GM23338 (cell line): ENCODE data around the gene ZNF773. TPM values are rescaled to one million over a fixed set of nuclear protein-coding genes. Genes with fewer than 3 reads are reported as not detected.

Experiments used
- ATAC-seq: fragments of 200-7000 bp; cut with Tn5 transposase; 3 replicates; pipeline ENCODE4 v1.9.1; 2020
- DNase-seq: peaks from one replicate; pipeline ENCODE4 v3.0.0-alpha.2; 2015; ENCODE audit warnings: low spot score
- H2AFZ ChIP-seq: fragments of 200-600 bp; sonication (generic); 2 replicates; pipeline ENCODE4 v1.8.0; 2016; ENCODE audit warnings: antibody characterized with exemption, mild to moderate bottlenecking, moderate library complexity
- H3F3A ChIP-seq: fragments of 200-600 bp; sonication (generic); replicated peaks from 2 replicates; pipeline ENCODE4 v1.8.0; 2017; ENCODE audit warnings: antibody characterized with exemption, mixed run types, low read depth
- H3K27ac ChIP-seq: fragments of 200-600 bp; sonication (generic); 2 replicates; pipeline ENCODE4 v1.6.1; 2016; ENCODE audit warnings: low read depth
- H3K27me3 ChIP-seq: fragments of 200-600 bp; sonication (generic); 2 replicates; pipeline ENCODE4 v1.8.0; 2016; ENCODE audit warnings: mild to moderate bottlenecking, mixed run types, moderate library complexity; ENCODE audit not compliant: insufficient read depth
- H3K36me3 ChIP-seq: fragments of 200-600 bp; sonication (generic); 2 replicates; pipeline ENCODE4 v1.8.0; 2016; ENCODE audit warnings: mild to moderate bottlenecking; ENCODE audit not compliant: insufficient read depth
- H3K4me1 ChIP-seq: fragments of 200-600 bp; sonication (generic); 2 replicates; pipeline ENCODE4 v1.8.0; 2016; ENCODE audit warnings: mild to moderate bottlenecking, moderate library complexity; ENCODE audit not compliant: insufficient read depth
- H3K4me2 ChIP-seq: fragments of 200-600 bp; sonication (generic); 2 replicates; pipeline ENCODE4 v1.7.1; 2017; ENCODE audit warnings: mixed run types
- H3K4me3 ChIP-seq: fragments of 200-600 bp; sonication (generic); 2 replicates; pipeline ENCODE4 v1.6.1; 2016; ENCODE audit warnings: mixed run types
- H3K79me2 ChIP-seq: fragments of 200-600 bp; sonication (generic); replicated peaks from 2 replicates; pipeline ENCODE4 v1.8.0; 2017; ENCODE audit warnings: mild to moderate bottlenecking; ENCODE audit not compliant: insufficient read depth
- H3K9me2 ChIP-seq: fragments of 200-600 bp; sonication (generic); 2 replicates; pipeline ENCODE4 v1.8.0; 2017; ENCODE audit not compliant: insufficient read depth
- H4K20me1 ChIP-seq: fragments of 200-600 bp; sonication (generic); replicated peaks from 2 replicates; pipeline ENCODE4 v1.8.0; 2017; ENCODE audit warnings: mild to moderate bottlenecking; ENCODE audit not compliant: insufficient read depth
- H3K27ac Mint-ChIP-seq: 2 replicates; pipeline ENCODE4 v1.8.0; 2020; ENCODE audit warnings: inconsistent platforms, mild to moderate bottlenecking, moderate library complexity, mixed read lengths
- H3K27me3 Mint-ChIP-seq: 3 replicates; pipeline ENCODE4 v1.8.0; 2022; ENCODE audit warnings: low read depth, mild to moderate bottlenecking, moderate library complexity, mixed read lengths, inconsistent platforms; ENCODE audit not compliant: insufficient read depth, poor library complexity
- H3K36me3 Mint-ChIP-seq: 3 replicates; pipeline ENCODE4 v1.8.0; 2021; ENCODE audit warnings: low read depth, mild to moderate bottlenecking, inconsistent platforms, moderate library complexity, mixed read lengths
- H3K4me1 Mint-ChIP-seq: 3 replicates; pipeline ENCODE4 v1.8.0; 2020; ENCODE audit warnings: mild to moderate bottlenecking, inconsistent platforms, mixed read lengths
- H3K4me3 Mint-ChIP-seq: 3 replicates; pipeline ENCODE4 v1.8.0; 2021; ENCODE audit warnings: moderate library complexity, mild to moderate bottlenecking, inconsistent platforms, mixed read lengths
- H3K9me3 Mint-ChIP-seq: 3 replicates; pipeline ENCODE4 v1.8.0; 2020; ENCODE audit warnings: moderate library complexity, mild to moderate bottlenecking, inconsistent platforms, mixed read lengths
- EZH2 ChIP-seq: fragments of 200-600 bp; sonication (generic); IDR thresholded peaks from one replicate; pipeline ENCODE4 v1.8.0; 2017; ENCODE audit warnings: antibody characterized with exemption, mild to moderate bottlenecking, low read depth; ENCODE audit not compliant: unreplicated experiment
- JUNB ChIP-seq: IDR thresholded peaks from one replicate; pipeline ENCODE4 v1.6.1; 2016; ENCODE audit warnings: antibody characterized with exemption; ENCODE audit not compliant: unreplicated experiment
- NANOG ChIP-seq: IDR thresholded peaks from 2 replicates; pipeline ENCODE4 v1.6.1; 2016; ENCODE audit warnings: antibody characterized with exemption, borderline replicate concordance
- POLR2AphosphoS5 ChIP-seq: IDR thresholded peaks from 2 replicates; pipeline ENCODE4 v1.6.1; 2016; ENCODE audit warnings: antibody characterized with exemption, low read depth
- STAT1 ChIP-seq: IDR thresholded peaks from one replicate; pipeline ENCODE4 v1.6.1; 2016; ENCODE audit warnings: antibody characterized with exemption; ENCODE audit not compliant: unreplicated experiment
- ZNF114 ChIP-seq: fragments of 250-450 bp; sonication (Bioruptor Pico); IDR thresholded peaks from 2 replicates; pipeline ENCODE4 v1.5.0; 2020; ENCODE audit warnings: mild to moderate bottlenecking, moderate library complexity
- ZNF331 ChIP-seq: fragments of 250-450 bp; sonication (Bioruptor Pico); IDR thresholded peaks from 2 replicates; pipeline ENCODE4 v1.5.0; 2020; ENCODE audit warnings: low read depth, mild to moderate bottlenecking, moderate library complexity
- polyA plus RNA-seq: library from polyadenylated mRNA; unstranded; fragments of >200 nt; fragmentation: Nextera tagmentation; extraction: Ambion mirVana; gene quantifications from 2 replicates; pipeline ENCODE4 v1.2.1, GENCODE V29; 2016
- total RNA-seq: library from RNA; depleted of rRNA; stranded (reverse); fragments of >200 nt; shearing (Covaris generic); gene quantifications from 2 replicates; pipeline ENCODE4 v1.2.3, GENCODE V29; 2014
- TF ChIP-seq, protein P1 (sequence below), 2 experiments: fragments of 200-600 bp in 1 of 2; sonication (generic) in 1 of 2; conservative IDR thresholded peaks; 2 replicates each; pipeline versions ENCODE4 v1.5.1 to v1.6.1; 2016 to 2017; ENCODE audit warnings: antibody characterized with exemption in 2 of 2, low read depth in 2 of 2, mild to moderate bottlenecking in 2 of 2, moderate library complexity in 1 of 2
- TF ChIP-seq, protein P2 (sequence below): fragments of 250-450 bp; sonication (Bioruptor Pico); IDR thresholded peaks from 2 replicates; pipeline ENCODE4 v1.5.0; 2020; ENCODE audit warnings: mild to moderate bottlenecking, moderate library complexity
- TF ChIP-seq, protein P3 (sequence below): IDR thresholded peaks from 2 replicates; pipeline ENCODE4 v1.6.1; 2016; ENCODE audit warnings: antibody characterized with exemption

Gene ZNF773
- total and polyA plus RNA-seq, 2 experiments from 2014 or later: 4.1 to 12.9 TPM

DNA sequence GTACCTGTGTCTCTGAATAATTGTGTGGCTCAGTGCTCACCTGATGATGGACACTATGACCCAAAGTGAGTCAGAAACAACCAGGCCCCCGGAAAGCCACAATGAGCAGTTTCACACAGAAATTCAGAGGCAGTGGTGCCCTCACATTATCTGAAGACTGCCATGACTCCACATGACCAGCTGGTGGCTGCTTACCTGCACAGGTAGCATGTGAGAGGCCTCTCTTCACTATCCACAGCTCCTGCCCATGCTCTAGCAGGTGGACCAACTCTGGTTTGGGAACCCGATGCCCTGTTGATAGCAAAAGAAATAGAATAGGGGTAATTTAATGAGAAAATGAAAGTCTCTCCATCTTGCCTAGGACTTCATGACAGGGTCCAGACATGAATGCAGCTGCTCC lies 52.7 kb downstream of the ZNF773 start:
- Mint-ChIP-seq H3K4me3 (no peak overlapping the region), H3K36me3 (peaks cover 91% of the 10 kb centered on the region), H3K4me1 (no peaks in the 10 kb centered on the region), H3K27me3 (peaks cover 5% of the 10 kb centered on the region), H3K27ac (no peak overlapping the region), H3K9me3 (peaks cover 14% of the 10 kb centered on the region; the same call in 2 of the 3 replicates)
- H4K20me1 ChIP-seq: peaks cover 12% of the 10 kb centered on the region
- peaks cover 48% of the 10 kb centered on the region for H3K36me3 ChIP-seq
- DNase-seq: peak; percentile 21
- ATAC-seq: peak; percentile 74
- H3K4me3 ChIP-seq: no peak overlapping the region
- no peak overlapping the region for H3K27ac ChIP-seq
- no peaks in the 10 kb centered on the region for H3K4me1 ChIP-seq
- H3K27me3 ChIP-seq: no peaks in the 10 kb centered on the region
- TF ChIP-seq, protein P1, sequence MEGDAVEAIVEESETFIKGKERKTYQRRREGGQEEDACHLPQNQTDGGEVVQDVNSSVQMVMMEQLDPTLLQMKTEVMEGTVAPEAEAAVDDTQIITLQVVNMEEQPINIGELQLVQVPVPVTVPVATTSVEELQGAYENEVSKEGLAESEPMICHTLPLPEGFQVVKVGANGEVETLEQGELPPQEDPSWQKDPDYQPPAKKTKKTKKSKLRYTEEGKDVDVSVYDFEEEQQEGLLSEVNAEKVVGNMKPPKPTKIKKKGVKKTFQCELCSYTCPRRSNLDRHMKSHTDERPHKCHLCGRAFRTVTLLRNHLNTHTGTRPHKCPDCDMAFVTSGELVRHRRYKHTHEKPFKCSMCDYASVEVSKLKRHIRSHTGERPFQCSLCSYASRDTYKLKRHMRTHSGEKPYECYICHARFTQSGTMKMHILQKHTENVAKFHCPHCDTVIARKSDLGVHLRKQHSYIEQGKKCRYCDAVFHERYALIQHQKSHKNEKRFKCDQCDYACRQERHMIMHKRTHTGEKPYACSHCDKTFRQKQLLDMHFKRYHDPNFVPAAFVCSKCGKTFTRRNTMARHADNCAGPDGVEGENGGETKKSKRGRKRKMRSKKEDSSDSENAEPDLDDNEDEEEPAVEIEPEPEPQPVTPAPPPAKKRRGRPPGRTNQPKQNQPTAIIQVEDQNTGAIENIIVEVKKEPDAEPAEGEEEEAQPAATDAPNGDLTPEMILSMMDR (conservative IDR thresholded peaks at IDR 0.05; ENCODE audit: low read depth in 2 of 2): peak; percentile 8 to 27; a peak in 1 of 4 replicates
- TF ChIP-seq POLR2AphosphoS5: no peak
- peaks cover 3% of the 10 kb centered on the region for H3K79me2 ChIP-seq
- H3K4me2 ChIP-seq: no peak overlapping the region
- H2AFZ ChIP-seq: no peak overlapping the region
- no peaks in the 10 kb centered on the region for H3F3A ChIP-seq
- H3K9me2 ChIP-seq: no peaks in the 10 kb centered on the region

DNA sequence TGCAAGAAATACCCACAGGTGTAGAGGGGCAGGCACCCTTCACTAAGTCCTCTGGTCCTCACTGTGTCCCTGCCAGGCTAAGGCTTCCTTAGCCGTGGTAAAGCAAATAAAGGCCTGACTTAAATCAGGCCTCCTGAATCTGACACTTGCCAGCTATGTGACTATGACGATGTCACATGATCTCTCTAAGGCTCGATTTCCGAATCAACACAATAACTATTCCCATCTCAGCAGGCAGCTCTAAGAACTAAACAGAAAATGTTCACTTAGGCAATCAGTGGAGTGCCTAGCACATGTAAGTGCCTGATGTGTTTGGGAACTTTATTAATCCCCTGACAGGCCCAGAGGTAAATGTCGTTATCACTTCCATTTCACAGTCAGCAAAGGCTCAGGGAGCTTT lies 57.9 kb downstream of the ZNF773 start:
- H3K4me3 Mint-ChIP-seq: peak overlapping the region; percentile 99
- ATAC-seq (no peak), DNase-seq (no peak)
- peaks cover 31% of the 10 kb centered on the region for H3K9me3 Mint-ChIP-seq
- H3F3A ChIP-seq: no peaks in the 10 kb centered on the region
- peaks cover 22% of the 10 kb centered on the region for H3K79me2 ChIP-seq
- no peaks in the 10 kb centered on the region for H3K27me3 ChIP-seq
- peaks cover 6% of the 10 kb centered on the region for H3K4me1 ChIP-seq
- H2AFZ ChIP-seq: no peak overlapping the region
- peaks cover 18% of the 10 kb centered on the region; the same call in 1 of the 2 replicates for H3K36me3 ChIP-seq
- H3K4me1 Mint-ChIP-seq: peaks cover 11% of the 10 kb centered on the region
- peaks cover 12% of the 10 kb centered on the region for H4K20me1 ChIP-seq
- H3K27ac Mint-ChIP-seq: no peak overlapping the region
- H3K27ac ChIP-seq: no peak overlapping the region
- H3K4me3 ChIP-seq: no peak overlapping the region
- H3K27me3 Mint-ChIP-seq: peaks cover 2% of the 10 kb centered on the region
- H3K9me2 ChIP-seq: peaks cover 8% of the 10 kb centered on the region; the same call in 1 of the 2 replicates
- H3K4me2 ChIP-seq: no peak overlapping the region; the same call in 1 of the 2 replicates
- H3K36me3 Mint-ChIP-seq: peaks cover 57% of the 10 kb centered on the region
- TF ChIP-seq ZNF114 (no peak), JUNB (no peak), EZH2 (no peak), STAT1 (no peak), NANOG (no peak), ZNF331 (CRISPR knock-in tag) (no peak)
- TF ChIP-seq, protein P2, sequence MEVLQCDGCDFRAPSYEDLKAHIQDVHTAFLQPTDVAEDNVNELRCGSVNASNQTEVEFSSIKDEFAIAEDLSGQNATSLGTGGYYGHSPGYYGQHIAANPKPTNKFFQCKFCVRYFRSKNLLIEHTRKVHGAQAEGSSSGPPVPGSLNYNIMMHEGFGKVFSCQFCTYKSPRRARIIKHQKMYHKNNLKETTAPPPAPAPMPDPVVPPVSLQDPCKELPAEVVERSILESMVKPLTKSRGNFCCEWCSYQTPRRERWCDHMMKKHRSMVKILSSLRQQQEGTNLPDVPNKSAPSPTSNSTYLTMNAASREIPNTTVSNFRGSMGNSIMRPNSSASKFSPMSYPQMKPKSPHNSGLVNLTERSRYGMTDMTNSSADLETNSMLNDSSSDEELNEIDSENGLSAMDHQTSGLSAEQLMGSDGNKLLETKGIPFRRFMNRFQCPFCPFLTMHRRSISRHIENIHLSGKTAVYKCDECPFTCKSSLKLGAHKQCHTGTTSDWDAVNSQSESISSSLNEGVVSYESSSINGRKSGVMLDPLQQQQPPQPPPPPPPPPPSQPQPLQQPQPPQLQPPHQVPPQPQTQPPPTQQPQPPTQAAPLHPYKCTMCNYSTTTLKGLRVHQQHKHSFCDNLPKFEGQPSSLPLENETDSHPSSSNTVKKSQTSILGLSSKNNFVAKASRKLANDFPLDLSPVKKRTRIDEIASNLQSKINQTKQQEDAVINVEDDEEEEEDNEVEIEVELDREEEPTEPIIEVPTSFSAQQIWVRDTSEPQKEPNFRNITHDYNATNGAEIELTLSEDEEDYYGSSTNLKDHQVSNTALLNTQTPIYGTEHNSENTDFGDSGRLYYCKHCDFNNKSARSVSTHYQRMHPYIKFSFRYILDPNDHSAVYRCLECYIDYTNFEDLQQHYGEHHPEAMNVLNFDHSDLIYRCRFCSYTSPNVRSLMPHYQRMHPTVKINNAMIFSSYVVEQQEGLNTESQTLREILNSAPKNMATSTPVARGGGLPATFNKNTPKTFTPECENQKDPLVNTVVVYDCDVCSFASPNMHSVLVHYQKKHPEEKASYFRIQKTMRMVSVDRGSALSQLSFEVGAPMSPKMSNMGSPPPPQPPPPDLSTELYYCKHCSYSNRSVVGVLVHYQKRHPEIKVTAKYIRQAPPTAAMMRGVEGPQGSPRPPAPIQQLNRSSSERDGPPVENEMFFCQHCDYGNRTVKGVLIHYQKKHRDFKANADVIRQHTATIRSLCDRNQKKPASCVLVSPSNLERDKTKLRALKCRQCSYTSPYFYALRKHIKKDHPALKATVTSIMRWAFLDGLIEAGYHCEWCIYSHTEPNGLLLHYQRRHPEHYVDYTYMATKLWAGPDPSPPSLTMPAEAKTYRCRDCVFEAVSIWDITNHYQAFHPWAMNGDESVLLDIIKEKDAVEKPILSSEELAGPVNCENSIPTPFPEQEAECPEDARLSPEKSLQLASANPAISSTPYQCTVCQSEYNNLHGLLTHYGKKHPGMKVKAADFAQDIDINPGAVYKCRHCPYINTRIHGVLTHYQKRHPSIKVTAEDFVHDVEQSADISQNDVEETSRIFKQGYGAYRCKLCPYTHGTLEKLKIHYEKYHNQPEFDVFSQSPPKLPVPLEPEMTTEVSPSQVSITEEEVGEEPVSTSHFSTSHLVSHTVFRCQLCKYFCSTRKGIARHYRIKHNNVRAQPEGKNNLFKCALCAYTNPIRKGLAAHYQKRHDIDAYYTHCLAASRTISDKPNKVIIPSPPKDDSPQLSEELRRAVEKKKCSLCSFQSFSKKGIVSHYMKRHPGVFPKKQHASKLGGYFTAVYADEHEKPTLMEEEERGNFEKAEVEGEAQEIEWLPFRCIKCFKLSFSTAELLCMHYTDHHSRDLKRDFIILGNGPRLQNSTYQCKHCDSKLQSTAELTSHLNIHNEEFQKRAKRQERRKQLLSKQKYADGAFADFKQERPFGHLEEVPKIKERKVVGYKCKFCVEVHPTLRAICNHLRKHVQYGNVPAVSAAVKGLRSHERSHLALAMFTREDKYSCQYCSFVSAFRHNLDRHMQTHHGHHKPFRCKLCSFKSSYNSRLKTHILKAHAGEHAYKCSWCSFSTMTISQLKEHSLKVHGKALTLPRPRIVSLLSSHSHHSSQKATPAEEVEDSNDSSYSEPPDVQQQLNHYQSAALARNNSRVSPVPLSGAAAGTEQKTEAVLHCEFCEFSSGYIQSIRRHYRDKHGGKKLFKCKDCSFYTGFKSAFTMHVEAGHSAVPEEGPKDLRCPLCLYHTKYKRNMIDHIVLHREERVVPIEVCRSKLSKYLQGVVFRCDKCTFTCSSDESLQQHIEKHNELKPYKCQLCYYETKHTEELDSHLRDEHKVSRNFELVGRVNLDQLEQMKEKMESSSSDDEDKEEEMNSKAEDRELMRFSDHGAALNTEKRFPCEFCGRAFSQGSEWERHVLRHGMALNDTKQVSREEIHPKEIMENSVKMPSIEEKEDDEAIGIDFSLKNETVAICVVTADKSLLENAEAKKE (CRISPR knock-in tag): no peak
- TF ChIP-seq, protein P1 (conservative IDR thresholded peaks at IDR 0.05; ENCODE audit: low read depth in 2 of 2): no peak
- TF ChIP-seq, protein P3, sequence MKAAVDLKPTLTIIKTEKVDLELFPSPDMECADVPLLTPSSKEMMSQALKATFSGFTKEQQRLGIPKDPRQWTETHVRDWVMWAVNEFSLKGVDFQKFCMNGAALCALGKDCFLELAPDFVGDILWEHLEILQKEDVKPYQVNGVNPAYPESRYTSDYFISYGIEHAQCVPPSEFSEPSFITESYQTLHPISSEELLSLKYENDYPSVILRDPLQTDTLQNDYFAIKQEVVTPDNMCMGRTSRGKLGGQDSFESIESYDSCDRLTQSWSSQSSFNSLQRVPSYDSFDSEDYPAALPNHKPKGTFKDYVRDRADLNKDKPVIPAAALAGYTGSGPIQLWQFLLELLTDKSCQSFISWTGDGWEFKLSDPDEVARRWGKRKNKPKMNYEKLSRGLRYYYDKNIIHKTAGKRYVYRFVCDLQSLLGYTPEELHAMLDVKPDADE: no peak
